Activated effector memory CD4-positive, alpha-beta T cell treated with Interleukin-2 at 50 U/mL for 16 hours (primary cell): ENCODE measurements around the gene PLEKHA7.

Experiments used
- DNase-seq: peaks from one replicate; pipeline ENCODE4 v3.0.0-alpha.2; 2020

PLEKHA7 gene

GRCh38 chr11:16834384-16834783 is 179.8 kb downstream of the PLEKHA7 start:
- no peak for DNase-seq

DNA sequence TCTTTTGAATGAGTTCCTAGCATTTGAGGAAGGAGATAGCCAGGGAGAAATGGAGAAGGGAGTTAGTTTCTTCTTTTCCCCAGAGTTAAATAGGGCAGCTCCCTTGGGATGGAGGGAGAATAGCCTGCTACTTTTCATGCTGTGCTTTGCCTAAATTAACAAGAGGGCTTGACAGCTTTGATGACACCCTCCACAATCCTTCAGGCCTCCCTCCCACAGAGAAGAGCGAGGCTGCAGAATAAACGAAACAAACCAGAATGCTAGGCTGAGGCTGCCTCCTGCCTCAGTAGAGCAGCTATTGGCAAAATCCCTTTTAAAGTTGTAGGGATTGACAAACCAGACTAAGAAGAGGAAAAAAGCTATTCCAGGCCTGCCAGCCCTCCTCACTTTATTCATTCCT is 181.2 kb downstream of the PLEKHA7 start:
- DNase-seq = no peak

GRCh38 chr11:16832193-16832539 is 182.0 kb downstream of the PLEKHA7 start:
- DNase-seq = no peak

DNA sequence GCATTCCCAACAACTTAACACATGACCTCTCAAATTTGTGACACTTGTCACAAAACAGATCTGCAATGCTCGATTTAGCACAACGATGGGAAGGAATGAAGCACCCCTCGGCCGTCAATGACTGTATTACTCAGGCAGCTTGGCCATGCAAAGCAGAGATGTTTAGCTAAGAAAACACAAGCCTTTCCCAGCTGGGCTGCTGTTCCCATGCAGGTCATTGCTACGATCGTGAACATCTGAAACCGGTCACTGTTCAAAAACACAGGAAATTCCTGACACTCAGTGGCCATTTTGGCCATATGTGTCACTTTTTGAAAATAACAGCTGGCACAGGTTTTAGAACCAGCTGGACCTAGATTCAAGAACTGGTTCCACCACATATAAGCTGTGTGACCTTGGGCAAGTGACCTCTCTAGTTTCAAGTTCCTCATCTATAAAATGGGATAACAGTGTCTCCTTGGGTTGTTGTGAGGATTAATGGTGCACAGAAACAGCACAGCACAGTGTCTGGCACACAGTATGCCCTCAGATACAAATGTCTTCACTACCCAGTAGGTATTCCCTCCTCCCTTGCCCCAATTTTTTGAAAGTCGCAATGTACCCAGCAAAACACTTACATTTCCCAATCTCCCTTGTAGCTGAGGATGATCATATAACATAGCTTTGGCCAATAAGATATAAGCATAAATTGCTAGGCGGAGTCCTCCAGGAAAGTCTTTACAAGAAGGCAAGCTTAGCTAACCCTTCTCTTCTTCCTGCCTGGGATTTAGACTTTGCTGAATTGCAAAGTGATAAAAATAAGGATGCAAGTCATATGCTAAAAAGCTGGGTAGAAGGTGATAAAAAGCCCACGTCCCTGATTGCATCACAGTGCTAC is 182.7 kb downstream of the PLEKHA7 start:
- no peak for DNase-seq

GRCh38 chr11:16827139-16827538 is 187.1 kb downstream of the PLEKHA7 start:
- no peak for DNase-seq

DNA sequence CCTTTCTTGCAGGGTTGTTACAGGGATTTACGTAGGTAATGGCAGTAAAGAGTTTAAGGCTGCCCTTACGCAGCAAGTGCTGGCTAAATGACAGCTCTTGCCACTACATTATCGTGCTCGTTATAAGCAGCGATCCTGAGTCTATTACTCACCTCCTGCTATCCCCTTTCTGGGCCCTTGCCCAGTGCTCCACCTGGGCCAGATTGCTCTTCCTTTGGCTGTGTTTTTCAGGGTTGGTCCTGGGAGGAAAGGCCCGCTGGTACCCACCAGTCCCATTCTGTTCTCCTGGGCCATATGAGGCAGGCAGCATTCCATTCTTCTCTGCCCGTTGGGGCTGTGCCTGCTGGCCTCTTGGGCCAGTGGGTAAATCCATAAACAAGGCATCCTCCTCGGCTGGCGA is 188.2 kb downstream of the PLEKHA7 start:
- no peak for DNase-seq

DNA sequence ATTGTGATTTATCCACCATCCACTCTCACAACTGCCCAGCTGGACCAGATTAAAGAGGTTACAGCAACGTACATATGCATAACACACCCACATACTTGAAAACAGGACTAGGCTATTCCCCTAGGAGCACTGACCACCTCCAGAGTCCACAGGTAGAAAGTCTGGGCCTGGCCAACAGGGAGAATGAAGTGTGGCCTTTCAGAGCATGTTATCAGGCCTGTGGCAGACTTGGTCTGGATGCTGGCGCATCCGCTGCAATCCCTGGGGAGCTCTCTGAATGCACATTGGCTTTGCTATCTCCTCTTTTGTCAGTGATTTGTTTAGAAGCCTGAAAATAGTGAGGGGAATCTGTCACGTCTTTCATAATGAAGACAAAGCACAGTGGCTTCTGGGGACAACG is 189.1 kb downstream of the PLEKHA7 start:
- no peak for DNase-seq

- DNase-seq = peak; percentile 45
Measured at GRCh38 chr11:16820324-16821092, 193.7 kb downstream of the PLEKHA7 start.

- no peak for DNase-seq
Measured at GRCh38 chr11:16818284-16818683, 195.9 kb downstream of the PLEKHA7 start.

GRCh38 chr11:16817351-16817750 is 196.9 kb downstream of the PLEKHA7 start:
- DNase-seq = no peak

DNA sequence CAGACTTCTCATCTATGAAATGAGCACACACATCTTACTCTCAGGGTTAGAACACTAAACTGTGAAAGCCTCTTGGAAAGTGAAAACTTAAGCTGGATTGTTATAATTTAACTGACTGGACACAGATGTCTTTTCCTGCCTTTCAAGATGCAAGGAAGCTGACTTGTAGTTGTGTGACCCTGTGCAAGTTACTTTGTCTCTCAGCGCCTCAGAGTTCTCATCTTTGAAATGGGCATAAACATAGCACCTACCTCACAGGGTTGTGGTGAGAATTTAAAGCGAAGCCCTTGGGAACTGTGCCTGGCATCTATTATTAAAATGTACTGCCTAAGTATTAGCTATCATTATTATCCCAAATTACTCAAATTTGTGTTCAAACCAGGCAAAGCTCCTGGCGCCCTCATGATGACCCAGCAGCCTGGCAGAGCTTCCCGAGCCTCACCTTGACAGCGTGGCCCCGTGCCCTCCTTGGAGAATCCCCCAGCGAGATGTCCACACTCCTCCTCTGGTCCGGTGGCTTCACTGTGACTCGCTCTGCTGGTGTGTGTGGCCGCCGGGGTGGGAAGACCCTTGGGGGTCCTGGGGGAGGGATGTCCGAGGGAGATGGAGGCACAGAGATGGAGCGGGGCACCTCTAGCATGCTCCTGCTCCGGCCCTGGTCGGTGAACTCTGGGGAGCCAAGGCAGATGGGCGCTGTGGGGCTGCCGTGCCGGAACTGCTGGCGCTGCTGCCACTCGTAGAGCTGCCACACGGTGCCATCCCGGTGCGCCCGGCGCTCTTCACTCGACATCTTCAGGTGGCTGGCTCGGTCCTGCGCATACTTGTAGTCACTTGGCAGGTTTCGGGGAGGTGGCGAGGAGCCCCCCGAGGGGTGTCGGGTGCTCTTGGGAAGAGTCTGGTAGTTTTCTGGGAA is 197.6 kb downstream of the PLEKHA7 start:
- DNase-seq = no peak

GRCh38 chr11:16815047-16815767 is 199.0 kb downstream of the PLEKHA7 start:
- DNase-seq = no peak

DNA sequence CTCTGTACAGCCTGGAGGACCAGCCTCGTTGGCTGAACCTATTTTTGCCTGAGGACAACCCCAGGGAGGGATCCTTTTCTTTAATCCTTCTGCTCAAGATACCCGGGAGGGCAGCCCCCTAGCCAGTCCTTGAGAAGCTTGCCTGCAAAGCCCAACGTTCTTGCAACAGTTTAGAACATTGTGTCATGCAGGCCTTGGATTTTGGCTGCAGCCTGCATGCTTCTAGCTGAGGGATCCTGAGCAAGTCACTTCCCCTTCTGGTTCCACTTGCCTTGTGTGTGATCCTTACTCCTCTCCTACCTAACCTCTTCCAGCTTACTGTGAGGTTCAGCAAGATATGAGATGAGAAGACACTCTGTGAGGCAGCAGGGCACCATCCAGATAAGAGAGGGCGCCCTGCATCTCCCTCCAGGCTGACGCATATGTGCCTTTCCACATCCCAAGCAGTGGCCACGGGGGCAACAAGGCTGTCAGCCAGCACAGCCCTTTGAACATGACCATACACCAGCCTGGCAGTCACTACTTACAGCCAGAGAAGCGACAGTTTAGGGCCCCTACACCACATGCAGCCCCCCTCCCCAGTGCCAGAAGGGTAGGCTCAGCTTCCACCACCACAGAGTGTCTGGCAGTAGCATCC is 199.7 kb downstream of the PLEKHA7 start:
- DNase-seq = no peak

DNA sequence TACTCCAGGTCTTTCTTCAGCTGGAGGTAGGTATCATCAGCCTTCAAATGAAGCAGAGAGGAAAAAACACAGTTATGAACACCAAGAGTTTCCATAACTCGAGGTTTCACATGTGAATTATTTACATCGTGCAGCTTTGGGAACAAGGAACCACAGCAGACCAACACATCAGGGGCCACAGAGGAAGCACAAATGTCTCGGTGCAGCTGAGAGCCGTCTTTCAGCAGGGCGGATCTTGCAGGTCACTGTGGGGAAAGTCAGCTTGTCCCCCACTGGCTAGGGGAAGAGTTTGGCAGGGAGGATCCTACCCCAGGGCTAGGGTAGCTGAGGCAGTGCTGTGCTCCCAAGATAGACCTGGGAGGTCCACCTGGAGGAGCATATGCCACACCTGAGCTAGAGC is 201.1 kb downstream of the PLEKHA7 start:
- DNase-seq = no peak

GRCh38 chr11:16812274-16812673 is 201.9 kb downstream of the PLEKHA7 start:
- DNase-seq = no peak

- no peak for DNase-seq
Measured at GRCh38 chr11:16811136-16812020, 202.8 kb downstream of the PLEKHA7 start.

GRCh38 chr11:16809886-16810668 is 204.1 kb downstream of the PLEKHA7 start:
- no peak for DNase-seq

DNA sequence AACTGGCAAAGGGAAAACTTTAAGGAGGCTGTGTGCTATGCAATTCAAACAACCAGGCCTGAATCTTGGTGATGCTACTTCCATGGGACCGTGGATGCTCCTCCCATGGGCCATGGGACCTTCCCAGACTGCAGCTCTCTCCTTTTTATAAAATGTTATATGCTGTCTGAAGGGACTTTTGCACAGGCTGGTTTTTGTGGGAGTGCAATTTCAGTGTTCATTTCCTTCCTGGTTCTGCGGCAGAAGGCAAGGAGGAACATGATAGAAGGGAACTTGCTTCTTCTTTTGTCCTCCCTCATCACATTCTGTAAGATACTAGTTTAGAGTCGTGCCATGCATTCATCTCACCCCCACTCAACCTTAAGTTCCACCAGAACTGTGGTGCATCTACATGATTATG is 206.9 kb downstream of the PLEKHA7 start:
- no peak for DNase-seq

- DNase-seq = no peak
Measured at GRCh38 chr11:16806791-16807190, 207.4 kb downstream of the PLEKHA7 start.

- DNase-seq = no peak
Measured at GRCh38 chr11:16805938-16806337, 208.3 kb downstream of the PLEKHA7 start.
